Pancreas (tissue), 10 donors: ENCODE results near the gene COLEC11. TPM values are rescaled to one million over a fixed set of nuclear protein-coding genes. Genes with fewer than 3 reads are reported as not detected.

Experiments
- ATAC-seq, 4 donors: fragments of 200-7000 bp; cut with Tn5 transposase; one replicate each; pipeline versions ENCODE4 v1.8.0 to v1.9.1; 2020; ENCODE audit warnings: mild to moderate bottlenecking in 4 of 4, moderate library complexity in 4 of 4
- DNase-seq, 6 donors: peaks; one replicate each; pipeline ENCODE4 v3.0.0-alpha.2; 2020
- FAIRE-seq: peaks from 2 replicates; lab custom pipeline; 2012; peaks lifted over from hg19 to GRCh38; lab: Jason Lieb, UNC
- H3K27ac ChIP-seq, 4 donors: fragments of 200-600 bp; sonication (generic); 1 replicate in 3 of 4; 2 replicates in 1 of 4; pipeline versions ENCODE4 v1.5.0 to v1.8.0; 2020
- H3K27me3 ChIP-seq, 4 donors: fragments of 200-600 bp; one replicate each; pipeline ENCODE4 v1.8.0; 2021
- H3K36me3 ChIP-seq, 3 donors: fragments of 200-600 bp; sonication (generic) in 1 of 3; one replicate each; pipeline versions ENCODE4 v1.5.0 to v1.8.0; 2020 to 2021
- H3K4me1 ChIP-seq, 3 donors: fragments of 200-600 bp; one replicate each; pipeline ENCODE4 v1.8.0; 2021
- H3K4me3 ChIP-seq, 4 donors: fragments of 200-600 bp; sonication (generic) in 2 of 4; one replicate each; pipeline versions ENCODE4 v1.5.0 to v1.8.0; 2020 to 2021
- H3K9me3 ChIP-seq, 4 donors: fragments of 200-600 bp; one replicate each; pipeline ENCODE4 v1.8.0; 2021
- WGBS, 2 donors: extraction: QIAGEN DNeasy Blood & Tissue Kit; methylation state at CpG; one replicate each; pipeline ENCODE4 v1.1.7; 2013; 5-methylcytosine and 5-hydroxymethylcytosine counted together
- intact Hi-C, 3 donors: fragments of 100-400 bp; cut with DNase I; formaldehyde crosslinking; loops; one replicate each; pipeline versions ENCODE4 v1.11.1 to v1.14.2; 2022
- polyA plus RNA-seq, 2 donors: library from polyadenylated mRNA; stranded (reverse); fragments of 200-250 nt; gene quantifications; one replicate each; pipeline ENCODE4 v1.2.3, GENCODE V29; 2013
- total RNA-seq, 6 donors: library from RNA; stranded (reverse); fragmentation: NEBNext Ultra II Directional in 4 of 6; extraction: Animal tissue kit (Norgen Biotek cat#: 25700) in 4 of 6; gene quantifications; one replicate each; pipeline versions ENCODE4 v1.2.1 to v1.2.4, GENCODE V29; 2021 to 2023
- TF ChIP-seq, protein P1 (sequence below), 4 donors: fragments of 200-600 bp; sonication (generic) in 3 of 4; IDR thresholded peaks; one replicate each; pipeline versions ENCODE4 v1.5.0 to v1.8.0; 2021; ENCODE audit warnings: antibody characterized with exemption in 4 of 4
- donor health status: healthy with polysubstance abuse.
- donor health status: DM: no; HTN: no; CAD: no; lungs with moderate emphysema.
- donor health status: DM: no; HTN: no; CAD: no.
- donor health status: control.
- donor health status: control.
- donor health status: Bipolar disorder and iron deficiency.
- donor health status: DM: yes; HTN: yes; CAD: no.
- donor health status: DM: no; HTN: no; CAD: no.
- donor health status: DM: no; HTN: no; CAD: no.
- donor health status: DM: yes; HTN: yes; CAD: no.

The COLEC11 gene
- total and polyA plus RNA-seq, 8 donors, result 2.0 to 11.9 (median 3.5) TPM

DNA sequence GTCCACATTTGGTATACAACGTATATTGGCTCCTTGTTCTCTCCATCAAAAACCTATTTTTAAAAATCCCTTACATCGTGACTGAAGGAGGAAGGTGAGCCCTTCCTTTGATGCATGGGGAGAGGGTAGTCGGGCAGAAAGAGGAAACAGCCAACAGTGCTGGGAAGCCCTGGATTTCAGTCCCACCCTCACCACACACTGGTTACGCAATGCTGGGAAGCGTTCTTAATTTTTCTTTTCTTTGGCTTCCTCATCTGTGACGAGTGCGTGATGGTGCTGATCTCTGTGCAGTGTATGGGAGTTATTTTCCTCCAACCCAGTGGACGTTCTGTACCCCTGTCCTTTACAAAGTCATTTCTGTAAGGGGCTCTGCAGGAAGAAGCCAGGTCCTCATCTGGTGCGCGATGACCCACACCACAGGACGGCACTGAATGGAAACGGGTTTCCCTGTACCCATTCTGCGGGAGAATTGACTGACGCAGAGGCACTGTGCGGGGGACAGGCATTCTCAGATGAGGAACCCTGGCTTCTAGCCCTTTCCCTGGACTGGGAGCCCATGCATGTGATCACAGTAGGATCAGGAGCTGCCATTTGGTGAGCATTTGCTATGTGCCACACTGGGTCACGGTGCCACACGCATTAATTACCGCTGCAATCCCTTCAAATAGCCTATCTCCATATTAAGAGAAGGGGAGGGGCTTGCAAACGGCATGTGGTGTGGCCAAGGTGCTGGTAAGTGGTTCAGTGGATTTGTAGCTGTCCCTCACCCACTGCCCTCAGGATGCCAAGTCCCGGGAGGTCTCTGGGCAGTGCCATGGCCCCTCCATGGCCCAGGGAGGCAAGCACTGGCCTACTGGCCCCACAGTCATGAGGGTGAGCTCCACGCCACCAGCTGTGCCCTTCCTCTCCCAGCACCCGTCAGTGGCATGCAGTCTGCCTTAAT is 4.3 kb downstream of the COLEC11 start:
- Histone ChIP-seq H3K27ac (no peak overlapping the region), H3K36me3 (no peaks in the 10 kb centered on the region), H3K27me3 (no peaks in the 10 kb centered on the region), H3K4me1 (no peaks in the 10 kb centered on the region), H3K4me3 (no peak overlapping the region), H3K9me3 (no peaks in the 10 kb centered on the region)
- no peak for DNase-seq
- TF ChIP-seq, protein P1, sequence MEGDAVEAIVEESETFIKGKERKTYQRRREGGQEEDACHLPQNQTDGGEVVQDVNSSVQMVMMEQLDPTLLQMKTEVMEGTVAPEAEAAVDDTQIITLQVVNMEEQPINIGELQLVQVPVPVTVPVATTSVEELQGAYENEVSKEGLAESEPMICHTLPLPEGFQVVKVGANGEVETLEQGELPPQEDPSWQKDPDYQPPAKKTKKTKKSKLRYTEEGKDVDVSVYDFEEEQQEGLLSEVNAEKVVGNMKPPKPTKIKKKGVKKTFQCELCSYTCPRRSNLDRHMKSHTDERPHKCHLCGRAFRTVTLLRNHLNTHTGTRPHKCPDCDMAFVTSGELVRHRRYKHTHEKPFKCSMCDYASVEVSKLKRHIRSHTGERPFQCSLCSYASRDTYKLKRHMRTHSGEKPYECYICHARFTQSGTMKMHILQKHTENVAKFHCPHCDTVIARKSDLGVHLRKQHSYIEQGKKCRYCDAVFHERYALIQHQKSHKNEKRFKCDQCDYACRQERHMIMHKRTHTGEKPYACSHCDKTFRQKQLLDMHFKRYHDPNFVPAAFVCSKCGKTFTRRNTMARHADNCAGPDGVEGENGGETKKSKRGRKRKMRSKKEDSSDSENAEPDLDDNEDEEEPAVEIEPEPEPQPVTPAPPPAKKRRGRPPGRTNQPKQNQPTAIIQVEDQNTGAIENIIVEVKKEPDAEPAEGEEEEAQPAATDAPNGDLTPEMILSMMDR (IDR thresholded peaks at IDR 0.05), result no peak
- intact Hi-C loops, result no loop called here
- ATAC-seq, result no peak
- 78 to 91% methylated on average over 22 of the region's 22 CpGs for WGBS, 2 donors
- no peak for FAIRE-seq

DNA sequence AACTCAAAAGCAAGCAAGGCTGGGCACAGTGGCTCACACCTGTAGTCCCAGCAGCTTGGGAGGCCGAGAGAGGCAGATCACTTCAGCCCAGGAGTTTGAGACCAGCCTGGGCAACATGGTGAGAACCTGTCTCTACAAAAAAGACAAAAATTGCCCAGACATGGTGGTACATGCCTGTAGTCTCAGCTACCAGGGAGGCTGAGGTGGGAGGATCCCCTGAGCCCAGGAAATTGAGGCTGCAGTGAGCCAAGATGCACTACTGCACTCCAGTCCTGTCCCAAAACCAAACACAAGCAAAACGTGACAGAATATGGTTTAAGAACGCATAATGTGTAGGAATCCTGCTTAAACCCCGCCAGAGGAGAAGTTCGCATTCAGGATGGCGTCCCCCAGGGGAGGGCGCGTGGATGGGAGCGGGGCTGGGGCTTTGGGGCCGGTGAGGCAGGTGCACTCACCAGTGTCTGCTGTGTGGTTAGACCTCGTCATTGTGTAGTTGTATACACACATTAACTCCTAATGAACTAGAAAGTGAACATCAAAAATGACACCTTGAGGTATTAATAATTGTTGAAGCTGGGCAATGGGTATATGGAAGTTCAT is 5.4 kb downstream of the COLEC11 start:
- TF ChIP-seq, protein P1 (IDR thresholded peaks at IDR 0.05), result no peak
- FAIRE-seq (no peak), ATAC-seq (no peak), DNase-seq (no peak)
- Histone ChIP-seq H3K9me3 (no peaks in the 10 kb centered on the region), H3K36me3 (no peaks in the 10 kb centered on the region), H3K27ac (no peak overlapping the region), H3K27me3 (no peaks in the 10 kb centered on the region), H3K4me3 (no peak overlapping the region), H3K4me1 (no peaks in the 10 kb centered on the region)
- intact Hi-C loops, result no loop called here
- 75 to 80% methylated on average over 11 of the region's 11 CpGs for WGBS, 2 donors

DNA sequence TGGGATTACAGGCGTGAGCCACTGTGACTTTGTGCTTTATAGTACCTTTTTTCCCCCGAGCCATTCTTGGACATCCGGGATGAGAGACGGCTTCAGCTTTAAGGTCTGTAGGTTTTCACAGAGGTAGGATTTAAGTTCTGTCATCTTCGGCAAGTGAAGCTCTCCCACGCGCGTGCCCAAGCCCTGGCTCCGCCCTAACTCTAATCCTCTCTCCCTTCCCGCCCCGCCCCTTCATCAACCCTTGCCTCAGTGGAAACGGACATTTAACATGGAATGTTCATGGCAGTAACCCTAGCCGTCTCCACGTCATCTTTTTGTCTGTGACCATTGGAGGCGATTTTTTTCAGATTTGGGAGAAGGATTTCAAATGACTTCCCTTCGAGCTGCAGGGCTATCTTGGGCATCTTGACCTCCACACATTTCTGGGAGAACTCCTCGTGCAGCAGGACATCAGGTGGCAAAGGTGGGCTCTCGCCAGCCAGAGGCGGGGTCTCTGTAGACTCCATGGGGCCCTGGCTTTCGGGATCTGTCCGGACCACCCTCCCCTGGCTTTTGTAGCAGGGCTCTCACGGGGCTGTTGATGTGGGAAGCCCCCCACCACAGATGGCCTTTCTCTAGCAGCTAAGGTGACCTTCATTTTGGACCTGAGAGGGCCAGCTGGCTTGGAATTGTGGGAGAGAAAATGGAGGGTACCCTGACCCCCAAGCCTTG is 6.8 kb downstream of the COLEC11 start:
- Histone ChIP-seq H3K27ac (no peak overlapping the region), H3K4me3 (no peak overlapping the region), H3K36me3 (no peaks in the 10 kb centered on the region), H3K4me1 (no peaks in the 10 kb centered on the region), H3K9me3 (no peaks in the 10 kb centered on the region), H3K27me3 (no peaks in the 10 kb centered on the region)
- TF ChIP-seq, protein P1 (IDR thresholded peaks at IDR 0.05), result no peak
- no peak for ATAC-seq
- no peak for DNase-seq
- FAIRE-seq, result no peak
- intact Hi-C loops, result no loop called here
- WGBS, 2 donors, result 66 to 80% methylated on average over 22 of the region's 22 CpGs

DNA sequence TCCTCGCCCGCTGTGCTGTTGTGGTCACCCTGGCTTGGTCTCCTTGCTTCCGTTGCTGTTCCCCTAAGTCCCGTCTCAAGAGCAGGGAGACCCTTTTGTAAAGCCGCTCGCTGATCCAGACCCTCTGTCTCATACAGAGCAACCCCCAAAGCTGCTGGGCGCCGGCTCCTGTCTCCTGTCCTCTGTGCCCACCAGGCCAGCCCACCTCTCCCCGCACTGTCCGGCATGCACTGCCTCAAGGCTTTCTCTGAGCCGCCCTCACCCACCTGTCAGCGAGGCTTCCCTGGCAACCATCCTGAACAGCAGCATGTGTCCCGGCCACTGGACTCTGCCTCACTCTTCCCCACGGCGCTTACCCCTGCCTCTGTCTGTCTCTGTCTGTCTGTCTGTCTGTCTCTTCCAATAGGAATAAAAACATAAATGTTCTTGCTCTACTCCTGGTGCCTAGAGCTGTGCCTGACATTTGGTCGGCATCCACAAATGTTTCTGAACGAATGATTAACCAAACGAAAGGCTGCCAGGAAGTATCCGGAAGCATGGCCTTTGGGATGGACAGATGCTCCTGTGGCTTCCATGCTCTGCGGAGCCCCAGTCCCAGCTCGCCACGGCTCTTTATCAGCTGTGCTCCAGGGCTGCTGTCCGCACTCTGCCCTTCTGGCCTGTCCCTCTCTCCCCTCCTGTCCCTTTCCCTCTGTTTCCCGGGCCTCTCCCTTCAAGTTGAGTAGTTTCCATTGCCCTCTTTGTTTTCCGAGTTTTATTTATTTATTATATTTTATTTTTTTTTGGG is 7.8 kb downstream of the COLEC11 start:
- no peaks in the 10 kb centered on the region for H3K4me1 ChIP-seq
- 67 to 78% methylated on average over 25 of the region's 25 CpGs for WGBS, 2 donors
- TF ChIP-seq, protein P1 (IDR thresholded peaks at IDR 0.05), result no peak
- intact Hi-C loops, result no loop called here
- ATAC-seq (no peak), FAIRE-seq (no peak), DNase-seq (no peak)
- no peaks in the 10 kb centered on the region for H3K9me3 ChIP-seq
- H3K4me3 ChIP-seq, result no peak overlapping the region
- H3K36me3 ChIP-seq, result no peaks in the 10 kb centered on the region
- H3K27ac ChIP-seq, result no peak overlapping the region
- no peaks in the 10 kb centered on the region for H3K27me3 ChIP-seq
